NCI-H1105 treated with DMSO at 0.1 percent for 48 hours (cell line): Measurements from ENCODE around the gene MIA2.
"Not testable (repeated sequence)": the region's sequence is repeated elsewhere in the genome, so short reads cannot be mapped to it uniquely, and the experiment has no call there.

ENCODE experiments used
- DNase-seq: peaks from one replicate; lab custom pipeline; 2025; lab: John Stamatoyannopoulos, UW

Gene MIA2

GRCh38 chr14:39267608-39268005 lies 33.9 kb downstream of the MIA2 start:
- DNase-seq, result peak; percentile 66

GRCh38 chr14:39268393-39268792 lies 34.7 kb downstream of the MIA2 start:
- peak; percentile 68 for DNase-seq

DNA sequence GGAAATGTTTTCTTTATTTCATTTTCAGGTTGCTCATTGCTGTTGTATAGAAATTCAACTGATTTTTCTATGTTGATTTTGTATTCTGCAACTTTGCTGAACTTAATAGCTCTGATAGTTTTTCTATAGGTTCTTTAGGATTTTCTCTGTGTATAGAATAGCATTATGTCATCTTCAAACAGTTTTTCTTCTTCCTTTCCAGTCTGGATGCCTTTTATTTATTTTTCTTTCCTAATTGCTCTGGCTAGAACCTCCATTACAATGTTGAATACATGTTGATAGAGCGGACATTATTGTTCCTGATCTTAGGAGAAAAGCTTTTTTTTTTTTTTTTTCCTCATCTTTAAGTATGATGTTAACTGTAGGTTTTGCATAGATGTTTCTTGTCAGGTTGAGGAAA lies 39.2 kb downstream of the MIA2 start:
- no peak for DNase-seq

DNA sequence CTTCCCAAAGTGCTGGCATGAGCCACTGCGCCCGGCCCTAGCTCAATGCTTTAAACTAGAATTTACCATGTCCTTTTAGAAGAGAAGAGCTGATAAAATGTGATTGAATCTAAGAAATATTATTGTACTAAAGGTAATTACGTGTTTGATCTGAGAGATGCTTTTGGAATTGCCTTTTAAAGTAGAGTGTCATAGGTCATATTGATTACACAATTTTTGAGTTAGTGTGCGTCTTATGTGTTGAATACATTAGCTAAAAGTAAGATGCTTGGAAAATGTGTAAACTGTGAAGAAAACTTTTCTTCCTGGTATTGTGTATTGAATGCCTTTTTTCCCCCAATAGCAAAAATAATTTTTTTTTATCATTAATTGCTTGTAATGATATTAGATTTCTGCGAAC lies 41.7 kb downstream of the MIA2 start:
- DNase-seq, result no peak

- no peak for DNase-seq
These were observed 42.3 kb downstream of the MIA2 start for GRCh38 chr14:39276005-39276404.

DNA sequence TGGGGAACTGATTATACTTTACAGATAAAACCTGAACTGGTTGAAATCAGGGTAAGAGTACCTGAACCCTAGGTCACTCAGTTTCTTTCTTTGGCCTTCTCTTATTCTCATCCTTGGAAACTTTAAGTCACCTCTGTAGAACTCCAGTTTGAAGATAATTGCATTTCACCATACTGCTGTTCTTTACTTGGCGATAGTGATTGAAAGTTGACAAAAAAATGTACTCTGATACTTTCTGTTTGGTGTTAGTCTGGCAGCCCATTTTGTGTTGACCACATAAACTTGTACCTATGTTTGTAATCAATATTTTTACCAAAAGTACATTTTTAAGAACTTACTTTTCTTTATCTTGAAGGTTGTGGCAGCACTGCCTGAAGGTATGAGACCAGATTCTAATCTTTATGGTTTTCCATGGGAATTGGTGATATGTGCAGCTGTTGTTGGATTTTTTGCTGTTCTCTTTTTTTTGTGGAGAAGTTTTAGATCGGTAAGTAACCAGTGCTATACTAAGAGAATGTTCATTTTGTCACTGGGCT lies 42.9 kb downstream of the MIA2 start:
- no peak for DNase-seq

DNA sequence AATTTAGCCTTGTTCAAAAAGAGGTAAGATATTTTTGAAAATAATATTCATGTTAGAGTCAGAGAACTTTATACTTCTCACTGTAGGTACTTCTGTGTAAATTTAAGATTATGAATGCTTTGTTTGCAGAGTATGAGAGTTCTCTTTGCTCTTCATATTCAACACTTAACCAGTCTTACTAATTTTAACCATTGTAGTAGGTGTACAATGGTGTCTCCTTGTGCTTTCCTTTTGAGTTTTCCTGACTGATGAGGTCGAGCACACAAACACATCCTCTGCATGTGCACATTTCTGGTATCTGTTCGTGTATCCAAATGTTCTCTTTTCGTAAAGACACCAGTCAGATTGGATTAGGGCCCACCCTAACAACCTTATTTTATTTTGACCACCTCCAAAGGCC lies 45.8 kb downstream of the MIA2 start:
- no peak for DNase-seq

DNA sequence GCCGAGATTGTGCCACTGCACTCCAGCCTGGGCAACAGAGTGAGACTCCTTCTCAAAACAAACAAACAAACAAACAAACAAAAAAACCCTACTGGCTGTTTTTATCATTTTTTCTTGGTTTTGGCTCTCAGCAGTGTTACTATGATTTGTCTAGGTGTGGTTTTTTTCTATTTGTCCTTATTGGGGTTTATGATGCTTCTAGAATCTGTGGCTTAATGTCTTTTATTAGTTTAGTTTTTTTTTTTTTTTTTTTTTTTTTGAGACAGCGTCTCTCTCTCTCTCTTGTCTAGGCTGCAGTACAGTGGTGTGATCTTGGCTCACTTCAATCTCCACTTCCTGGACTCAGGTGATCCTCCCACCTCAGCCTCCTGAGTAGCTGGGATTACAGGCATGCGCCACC lies 47.0 kb downstream of the MIA2 start:
- DNase-seq, result not testable (repeated sequence)

- DNase-seq, result no peak
These were observed 55.8 kb downstream of the MIA2 start for GRCh38 chr14:39289523-39289922.

GRCh38 chr14:39291701-39292100 lies 58.0 kb downstream of the MIA2 start:
- DNase-seq, result no peak

GRCh38 chr14:39293629-39294028 lies 59.9 kb downstream of the MIA2 start:
- no peak for DNase-seq

GRCh38 chr14:39300389-39300788 lies 66.7 kb downstream of the MIA2 start:
- DNase-seq, result not testable (repeated sequence)

DNA sequence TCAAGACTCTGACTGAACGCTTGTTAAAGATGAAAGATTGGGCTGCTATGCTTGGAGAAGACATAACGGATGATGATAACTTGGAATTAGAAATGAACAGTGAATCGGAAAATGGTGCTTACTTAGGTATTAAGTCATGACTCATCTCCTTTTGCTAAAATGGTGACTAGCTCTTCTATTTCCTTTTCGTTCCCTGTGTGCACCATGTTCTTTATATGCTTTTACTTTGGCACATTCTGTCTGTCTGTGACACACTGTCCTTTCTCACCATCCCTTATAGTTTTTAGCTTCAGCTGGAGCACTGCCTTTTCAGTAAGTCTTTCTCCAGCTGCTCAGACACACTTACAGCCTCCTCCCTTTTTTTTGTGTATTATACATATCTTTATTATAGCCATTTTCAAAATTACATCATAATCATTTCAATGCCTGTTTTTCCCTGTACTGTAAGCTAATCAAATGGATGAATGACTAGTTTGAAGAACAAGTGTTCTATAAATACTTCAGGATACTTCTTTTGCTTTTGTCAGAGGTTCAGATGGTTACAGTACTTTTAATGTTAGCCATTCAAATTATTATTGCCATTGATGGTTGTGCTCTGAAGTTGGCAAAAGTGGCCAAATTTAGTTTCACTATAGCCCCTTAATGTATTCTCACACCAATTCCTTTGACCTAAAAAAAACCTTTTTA lies 68.6 kb downstream of the MIA2 start:
- no peak for DNase-seq

- DNase-seq, result no peak
These were observed 69.4 kb downstream of the MIA2 start for GRCh38 chr14:39303115-39303514.

GRCh38 chr14:39307815-39308214 lies 74.1 kb downstream of the MIA2 start:
- no peak for DNase-seq

GRCh38 chr14:39310051-39310450 lies 76.3 kb downstream of the MIA2 start:
- no peak for DNase-seq

- peak; percentile 34 for DNase-seq
These were observed 82.2 kb downstream of the MIA2 start for GRCh38 chr14:39315859-39316444.

DNA sequence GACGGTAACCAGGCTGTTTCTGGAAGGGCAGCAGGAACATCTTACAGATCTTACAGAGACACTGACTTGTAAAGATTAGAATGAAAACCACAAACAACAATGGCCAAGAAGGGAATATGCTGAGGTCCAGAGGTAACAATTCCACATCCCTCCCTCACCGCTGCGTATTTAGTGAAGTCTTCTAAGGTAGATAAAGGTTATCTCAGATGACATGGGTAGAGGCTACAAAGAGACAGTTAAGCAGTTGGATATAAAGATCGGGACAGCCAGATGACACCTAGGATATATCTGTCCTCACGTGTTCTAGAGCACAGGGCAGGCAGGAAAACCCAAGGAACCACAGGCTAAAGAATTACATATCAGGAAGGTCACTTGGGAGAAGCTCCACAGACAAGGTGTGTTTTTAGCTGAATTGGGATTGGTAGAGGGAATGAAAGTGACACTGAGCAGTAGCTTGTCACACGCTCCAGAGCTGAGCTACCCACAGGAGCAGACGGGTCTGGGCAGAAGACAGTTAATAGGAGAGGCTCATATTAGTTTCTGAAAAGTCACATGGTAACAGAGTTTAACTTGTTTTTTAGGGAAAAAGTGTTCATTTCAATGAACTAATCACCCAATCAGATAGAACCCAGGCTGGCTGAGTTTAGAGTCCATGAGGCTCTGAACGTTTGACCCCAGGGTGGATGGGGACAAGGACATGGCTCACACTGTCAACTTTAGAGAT lies 83.3 kb downstream of the MIA2 start:
- no peak for DNase-seq

- no peak for DNase-seq
These were observed 84.9 kb downstream of the MIA2 start for GRCh38 chr14:39318574-39318973.

GRCh38 chr14:39319381-39319780 lies 85.7 kb downstream of the MIA2 start:
- DNase-seq, result no peak

DNA sequence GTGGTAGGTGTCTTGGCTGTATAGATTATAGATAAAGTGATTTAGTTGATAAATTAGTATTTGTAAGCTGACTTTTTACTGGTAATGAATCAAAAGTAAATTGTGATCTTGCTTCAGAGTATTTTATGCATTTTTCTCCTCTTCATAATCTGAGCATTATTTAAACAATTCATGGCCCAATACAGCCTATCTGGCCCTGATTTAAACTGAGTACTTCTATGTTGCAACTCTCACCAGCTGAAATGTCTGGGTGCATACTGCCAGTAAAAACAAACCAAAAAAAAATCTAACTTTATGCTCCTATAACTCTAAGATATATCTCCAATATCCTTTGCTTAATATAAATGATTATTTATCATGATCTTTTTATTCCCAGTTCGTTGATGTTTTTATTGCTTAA lies 86.6 kb downstream of the MIA2 start:
- DNase-seq, result no peak

DNA sequence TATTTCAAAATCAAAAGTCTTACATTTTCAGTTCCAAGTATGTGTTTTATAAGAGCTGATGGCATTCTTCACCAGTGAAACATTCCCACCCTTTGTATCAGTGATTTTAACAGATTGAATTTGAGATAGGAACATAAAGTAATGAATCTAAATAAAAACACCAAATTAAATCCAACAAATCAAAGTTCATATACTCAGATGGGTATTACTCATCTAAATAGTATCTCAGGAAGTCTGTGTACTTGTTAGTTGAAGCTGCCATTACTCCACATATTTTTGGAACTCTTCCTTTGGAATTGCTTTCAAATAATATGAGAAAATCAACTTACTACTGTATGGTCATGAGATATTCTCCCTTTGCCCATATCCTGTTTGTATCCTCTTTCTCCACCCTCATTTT lies 89.1 kb downstream of the MIA2 start:
- DNase-seq, result no peak

GRCh38 chr14:39324097-39324496 lies 90.4 kb downstream of the MIA2 start:
- no peak for DNase-seq
